Naive B cell (primary cell): Measurements from ENCODE around the gene SUN3. TPM values are rescaled to one million over a fixed set of nuclear protein-coding genes. Genes with fewer than 3 reads are reported as not detected.
"Not testable (repeated sequence)": the region's sequence is repeated elsewhere in the genome, so short reads cannot be mapped to it uniquely, and the experiment has no call there.

Experiments used
- ATAC-seq, 2 donors: fragments of 150-1000 bp; cut with Tn5 transposase; 2 replicates each; pipeline ENCODE4 v1.10.0; 2021; ENCODE audit warnings: low read depth in 2 of 2, mild to moderate bottlenecking in 2 of 2, moderate library complexity in 2 of 2
- DNase-seq: peaks from one replicate; pipeline ENCODE4 v3.0.0; 2022
- H3K27ac Mint-ChIP-seq, 6 donors: one replicate each; pipeline ENCODE4 v1.8.0; 2020 to 2022; ENCODE audit warnings: mild to moderate bottlenecking in 6 of 6, mixed read lengths in 6 of 6, moderate library complexity in 5 of 6, inconsistent platforms in 2 of 6
- H3K27me3 Mint-ChIP-seq, 3 donors: one replicate each; pipeline ENCODE4 v1.8.0; 2021 to 2022; ENCODE audit warnings: mixed read lengths in 3 of 3, mild to moderate bottlenecking in 1 of 3
- H3K36me3 Mint-ChIP-seq, 2 donors: one replicate each; pipeline ENCODE4 v1.8.0; 2020 to 2022; ENCODE audit warnings: mixed read lengths in 2 of 2, inconsistent platforms in 1 of 2, mild to moderate bottlenecking in 1 of 2
- H3K4me1 Mint-ChIP-seq, 3 donors: one replicate each; pipeline ENCODE4 v1.8.0; 2020 to 2022; ENCODE audit warnings: mixed read lengths in 3 of 3, inconsistent platforms in 1 of 3, mild to moderate bottlenecking in 1 of 3, moderate library complexity in 1 of 3
- H3K4me3 Mint-ChIP-seq, 8 donors: one replicate each; pipeline ENCODE4 v1.8.0; 2020 to 2022; ENCODE audit warnings: mild to moderate bottlenecking in 8 of 8, mixed read lengths in 8 of 8, moderate library complexity in 8 of 8, inconsistent platforms in 2 of 8
- H3K9me3 Mint-ChIP-seq, 7 donors: one replicate each; pipeline ENCODE4 v1.8.0; 2020 to 2022; ENCODE audit warnings: mixed read lengths in 7 of 7, mild to moderate bottlenecking in 5 of 7, inconsistent platforms in 2 of 7, moderate library complexity in 1 of 7
- polyA plus RNA-seq, 6 donors: library from polyadenylated mRNA; unstranded; fragments of 300-500 nt; fragmentation: Illumina TruSeq; gene quantifications; one replicate each; pipeline ENCODE4 v1.2.3, GENCODE V29; 2021; ENCODE audit warnings: low read depth in 6 of 6

The SUN3 gene
- polyA plus RNA-seq, 6 donors from 2014 or later: 1.0 TPM; not detected in 5

- peak overlapping the region in 2 of 6 donors; percentile 18 to 74 for H3K27ac Mint-ChIP-seq
Measured at GRCh38 chr7:48011323-48011722, 17.6 kb downstream of the SUN3 start.

GRCh38 chr7:48009954-48010353 lies 19.0 kb downstream of the SUN3 start:
- peaks cover 0 to 6% (median 0%) of the 10 kb centered on the region in 7 donors for H3K9me3 Mint-ChIP-seq
- peaks cover 11 to 14% (median 12%) of the 10 kb centered on the region in 3 donors for H3K4me1 Mint-ChIP-seq
- peaks cover 0 to 22% (median 4%) of the 10 kb centered on the region in 3 donors for H3K27me3 Mint-ChIP-seq
- peak overlapping the region in 1 of 6 donors; percentile 17 for H3K27ac Mint-ChIP-seq
- DNase-seq: no peak
- no peak overlapping the region for H3K4me3 Mint-ChIP-seq
- ATAC-seq: no peak
- no peaks in the 10 kb centered on the region for H3K36me3 Mint-ChIP-seq

More at GRCh38 chr7:48011323-48011722, 17.6 kb downstream of the SUN3 start:
- ATAC-seq (peak in 1 of 2 donors; percentile 13), DNase-seq (no peak)
- Mint-ChIP-seq H3K4me3 (no peak overlapping the region), H3K4me1 (peaks cover 11% of the 10 kb centered on the region in 3 donors), H3K27me3 (peaks cover 0 to 22% (median 6%) of the 10 kb centered on the region in 3 donors), H3K36me3 (no peaks in the 10 kb centered on the region), H3K9me3 (peaks cover 0 to 6% (median 0%) of the 10 kb centered on the region in 7 donors)

DNA sequence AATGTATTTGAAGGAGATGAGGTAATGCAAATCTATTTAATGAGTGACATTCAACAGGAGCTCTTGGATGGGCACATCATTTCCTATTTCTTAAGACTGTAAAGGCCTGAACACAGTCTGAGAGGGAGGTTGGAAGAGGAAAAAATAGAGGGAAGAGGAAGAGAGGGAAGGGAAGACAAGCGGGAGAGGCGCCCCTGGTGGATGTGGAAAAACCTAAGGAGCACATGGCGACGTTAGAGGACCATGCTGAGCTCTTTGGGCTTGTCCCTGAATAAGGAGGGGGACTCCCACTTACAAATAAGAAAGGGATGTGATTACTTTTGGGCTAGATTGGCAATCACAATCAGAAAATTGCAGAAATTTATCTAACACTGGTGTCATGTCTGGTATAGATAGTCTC lies 19.6 kb downstream of the SUN3 start:
- peaks cover 14 to 16% (median 15%) of the 10 kb centered on the region in 3 donors for H3K4me1 Mint-ChIP-seq
- H3K4me3 Mint-ChIP-seq: no peak overlapping the region
- peaks cover 0 to 16% (median 5%) of the 10 kb centered on the region in 3 donors for H3K27me3 Mint-ChIP-seq
- H3K36me3 Mint-ChIP-seq: no peaks in the 10 kb centered on the region
- no peak for ATAC-seq
- H3K9me3 Mint-ChIP-seq: peaks cover 0 to 6% (median 0%) of the 10 kb centered on the region in 7 donors
- no peak overlapping the region for H3K27ac Mint-ChIP-seq
- DNase-seq: no peak

DNA sequence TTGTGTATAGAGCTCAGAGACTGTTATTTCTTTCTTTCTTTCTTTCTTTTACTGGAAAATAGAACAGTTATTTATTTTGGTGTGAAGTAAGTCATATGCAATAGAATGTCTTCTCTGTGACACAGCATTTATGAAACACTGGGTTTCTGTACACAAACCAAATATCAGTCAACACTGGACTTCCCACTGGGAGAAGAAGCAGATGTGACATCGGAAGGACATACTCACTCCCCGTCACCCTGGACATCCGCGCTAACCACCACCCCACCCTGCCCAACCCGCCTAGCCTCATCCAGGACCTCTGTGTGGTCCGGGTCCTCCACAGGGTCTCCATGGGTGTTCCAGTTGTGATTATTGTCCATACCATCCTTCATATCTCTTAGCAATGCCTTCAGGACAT lies 22.0 kb downstream of the SUN3 start:
- Mint-ChIP-seq H3K4me3 (no peak overlapping the region), H3K4me1 (peaks cover 11 to 18% (median 16%) of the 10 kb centered on the region in 3 donors), H3K36me3 (no peaks in the 10 kb centered on the region), H3K27me3 (peaks cover 5 to 15% (median 6%) of the 10 kb centered on the region in 3 donors), H3K9me3 (no peaks in the 10 kb centered on the region), H3K27ac (no peak overlapping the region)
- ATAC-seq (no peak), DNase-seq (no peak)

GRCh38 chr7:48004638-48005037 lies 24.3 kb downstream of the SUN3 start:
- H3K27ac Mint-ChIP-seq: peak overlapping the region in 3 of 6 donors; percentile 8 to 70 (median 39)

GRCh38 chr7:48004032-48004431 lies 24.9 kb downstream of the SUN3 start:
- Mint-ChIP-seq H3K9me3 (peaks cover 0 to 3% (median 0%) of the 10 kb centered on the region in 7 donors), H3K36me3 (no peaks in the 10 kb centered on the region), H3K27ac (no peak overlapping the region), H3K27me3 (peaks cover 5 to 15% (median 6%) of the 10 kb centered on the region in 3 donors), H3K4me1 (peaks cover 3 to 7% (median 5%) of the 10 kb centered on the region in 3 donors), H3K4me3 (no peak overlapping the region)
- DNase-seq (no peak), ATAC-seq (no peak)

More at GRCh38 chr7:48004638-48005037, 24.3 kb downstream of the SUN3 start:
- H3K4me3 Mint-ChIP-seq: peak overlapping the region in 1 of 8 donors; percentile 34
- no peaks in the 10 kb centered on the region for H3K36me3 Mint-ChIP-seq
- DNase-seq (no peak), ATAC-seq (no peak)
- peaks cover 3 to 7% (median 5%) of the 10 kb centered on the region in 3 donors for H3K4me1 Mint-ChIP-seq
- peaks cover 0 to 3% (median 0%) of the 10 kb centered on the region in 7 donors for H3K9me3 Mint-ChIP-seq
- H3K27me3 Mint-ChIP-seq: peaks cover 5 to 15% (median 6%) of the 10 kb centered on the region in 3 donors

GRCh38 chr7:48000164-48000563 lies 28.7 kb downstream of the SUN3 start:
- not testable (repeated sequence) for H3K36me3 Mint-ChIP-seq, ATAC-seq, H3K4me3 Mint-ChIP-seq, H3K27me3 Mint-ChIP-seq, DNase-seq, H3K9me3 Mint-ChIP-seq, H3K4me1 Mint-ChIP-seq
- peak overlapping the region in 1 of 6 donors; percentile 79 for H3K27ac Mint-ChIP-seq

DNA sequence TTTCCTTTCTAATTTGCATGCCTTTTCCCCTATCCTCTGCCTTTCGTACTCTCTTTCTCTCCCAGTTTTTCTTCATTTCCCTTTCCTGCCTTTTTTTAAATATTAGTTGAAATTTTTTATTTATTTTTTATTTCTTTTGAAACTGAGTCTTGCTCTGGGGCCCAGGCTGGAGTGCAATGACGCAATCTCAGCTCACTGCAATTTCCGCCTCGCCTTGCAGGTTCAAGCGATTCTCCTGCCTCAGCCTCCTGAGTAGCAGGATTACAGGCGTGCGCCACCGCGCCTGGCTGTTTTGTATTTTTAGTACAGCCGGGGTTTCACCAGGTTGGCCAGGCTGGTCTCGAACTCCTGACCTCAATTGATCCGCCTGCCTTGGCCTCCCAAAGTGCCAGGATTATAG lies 29.5 kb downstream of the SUN3 start:
- Mint-ChIP-seq H3K4me1 (peaks cover 0 to 4% (median 0%) of the 10 kb centered on the region in 3 donors), H3K27ac (no peak overlapping the region), H3K4me3 (no peak overlapping the region), H3K9me3 (peaks cover 0 to 7% (median 1%) of the 10 kb centered on the region in 7 donors), H3K27me3 (peaks cover 0 to 6% (median 0%) of the 10 kb centered on the region in 3 donors), H3K36me3 (peaks cover 0 to 8% of the 10 kb centered on the region in 2 donors)
- DNase-seq: no peak
- no peak for ATAC-seq

DNA sequence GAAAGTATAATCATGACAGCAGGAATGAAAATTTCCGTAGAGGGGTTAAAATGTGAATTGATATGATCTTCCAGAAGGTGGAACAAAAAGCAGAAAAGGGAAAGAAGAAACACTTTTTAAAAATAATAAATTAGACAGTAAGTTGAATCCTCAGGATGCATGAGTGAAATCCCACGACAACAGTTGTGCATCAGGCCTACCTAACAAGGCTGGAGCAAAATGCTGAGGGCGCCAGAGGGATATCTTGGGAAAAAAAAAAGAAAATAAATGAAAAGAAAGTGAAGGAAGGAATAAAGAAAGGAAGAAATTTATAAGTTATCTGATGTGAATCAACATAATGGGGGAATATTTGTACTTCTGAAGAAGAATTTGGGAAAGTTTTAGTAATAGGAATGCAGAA lies 36.5 kb downstream of the SUN3 start:
- Mint-ChIP-seq H3K9me3 (peaks cover 0 to 7% (median 0%) of the 10 kb centered on the region in 7 donors), H3K27ac (peak overlapping the region; percentile 89 to 98 (median 93)), H3K27me3 (no peaks in the 10 kb centered on the region), H3K36me3 (peaks cover 0 to 8% of the 10 kb centered on the region in 2 donors), H3K4me1 (peaks cover 15 to 16% (median 15%) of the 10 kb centered on the region in 3 donors), H3K4me3 (peak overlapping the region; percentile 88 to 100 (median 97))
- DNase-seq (no peak), ATAC-seq (no peak)

DNA sequence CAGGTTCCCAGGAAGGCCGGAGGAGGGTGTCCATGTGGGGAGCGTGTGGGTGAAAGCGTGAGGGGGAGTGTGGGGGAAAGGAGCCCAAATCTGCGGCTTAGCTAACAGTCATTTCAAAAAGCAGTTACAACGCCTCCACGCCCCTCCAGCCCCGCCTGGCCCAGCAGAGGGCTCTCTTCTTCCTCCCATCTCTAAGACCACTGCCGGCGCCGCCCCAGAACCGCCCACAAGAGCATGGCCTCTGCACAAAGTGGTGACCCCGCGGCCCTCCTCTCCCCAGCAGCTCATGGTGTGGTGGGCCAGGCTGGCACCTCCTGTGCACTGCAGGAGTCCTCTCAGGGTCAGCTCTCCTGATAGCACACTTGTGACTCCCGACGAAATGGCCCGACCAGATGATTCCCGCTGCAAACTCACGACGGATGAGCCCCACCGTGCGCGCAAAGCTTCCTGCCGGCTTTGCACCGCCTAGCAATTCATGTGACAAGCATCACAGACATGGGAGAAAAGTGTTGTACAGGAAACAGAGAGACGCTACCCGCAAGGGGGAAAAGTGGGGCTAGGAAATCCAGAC lies 37.1 kb downstream of the SUN3 start:
- ATAC-seq: peak; percentile 96 to 98
- Mint-ChIP-seq H3K9me3 (peaks cover 0 to 7% (median 0%) of the 10 kb centered on the region in 7 donors), H3K4me1 (peaks cover 15 to 16% (median 15%) of the 10 kb centered on the region in 3 donors), H3K27ac (peak overlapping the region; percentile 89 to 98 (median 93)), H3K4me3 (peak overlapping the region; percentile 88 to 100 (median 97)), H3K27me3 (no peaks in the 10 kb centered on the region), H3K36me3 (peaks cover 0 to 8% of the 10 kb centered on the region in 2 donors)
- DNase-seq: peak; percentile 79

- DNase-seq: no peak
- Mint-ChIP-seq H3K4me1 (peaks cover 15 to 16% (median 15%) of the 10 kb centered on the region in 3 donors), H3K36me3 (peaks cover 0 to 8% of the 10 kb centered on the region in 2 donors)
Measured at GRCh38 chr7:47991270-47991669, 37.6 kb downstream of the SUN3 start.

DNA sequence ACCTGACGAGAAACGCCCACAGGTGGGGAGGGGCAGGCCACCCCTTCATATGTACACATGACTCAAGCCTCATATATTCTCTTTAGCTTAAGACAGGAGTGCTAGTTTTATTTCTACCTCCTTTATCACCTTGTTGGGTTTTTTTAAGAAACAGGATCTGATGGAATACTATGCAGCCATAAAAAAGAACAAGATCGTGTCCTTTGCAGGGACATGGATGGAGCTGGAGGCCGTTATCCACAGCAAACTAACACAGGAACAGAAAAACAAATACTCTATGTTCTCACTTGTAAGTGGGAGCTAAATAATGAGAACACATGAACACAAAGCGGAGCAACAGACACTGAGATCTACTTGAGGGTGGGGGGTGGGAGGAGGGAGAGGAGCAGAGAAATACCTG lies 38.3 kb downstream of the SUN3 start:
- H3K27me3 Mint-ChIP-seq: no peaks in the 10 kb centered on the region
- ATAC-seq (no peak), DNase-seq (no peak)
- H3K36me3 Mint-ChIP-seq: peaks cover 0 to 8% of the 10 kb centered on the region in 2 donors
- H3K4me3 Mint-ChIP-seq: peak overlapping the region in 1 of 8 donors; percentile 60
- H3K27ac Mint-ChIP-seq: peak overlapping the region in 1 of 6 donors; percentile 46
- peaks cover 0 to 7% (median 0%) of the 10 kb centered on the region in 7 donors for H3K9me3 Mint-ChIP-seq
- H3K4me1 Mint-ChIP-seq: peaks cover 15 to 16% (median 15%) of the 10 kb centered on the region in 3 donors

More at GRCh38 chr7:47991270-47991669, 37.6 kb downstream of the SUN3 start:
- H3K4me3 Mint-ChIP-seq: peak overlapping the region; percentile 88 to 100 (median 97)
- no peak for ATAC-seq
- no peaks in the 10 kb centered on the region for H3K27me3 Mint-ChIP-seq
- peak overlapping the region; percentile 89 to 98 (median 93) for H3K27ac Mint-ChIP-seq
- peaks cover 0 to 7% (median 0%) of the 10 kb centered on the region in 7 donors for H3K9me3 Mint-ChIP-seq

- peak overlapping the region in 1 of 8 donors; percentile 51 for H3K4me3 Mint-ChIP-seq
- H3K27me3 Mint-ChIP-seq, ATAC-seq, H3K36me3 Mint-ChIP-seq, H3K9me3 Mint-ChIP-seq, DNase-seq: not testable (repeated sequence)
- peaks cover 15 to 16% (median 15%) of the 10 kb centered on the region in 3 donors for H3K4me1 Mint-ChIP-seq
- H3K27ac Mint-ChIP-seq: peak overlapping the region in 1 of 6 donors; percentile 36
Measured at GRCh38 chr7:47989607-47990400, 39.1 kb downstream of the SUN3 start.
